ENCODE results near the gene RETREG2. TPM values are rescaled to one million over a fixed set of nuclear protein-coding genes. Genes with fewer than 3 reads are reported as not detected.

RETREG2 gene
- polyA plus RNA-seq, 2 of the 4 experiments (the other 2 are of a cell fraction) = 52.8 to 67.5 TPM

DNA sequence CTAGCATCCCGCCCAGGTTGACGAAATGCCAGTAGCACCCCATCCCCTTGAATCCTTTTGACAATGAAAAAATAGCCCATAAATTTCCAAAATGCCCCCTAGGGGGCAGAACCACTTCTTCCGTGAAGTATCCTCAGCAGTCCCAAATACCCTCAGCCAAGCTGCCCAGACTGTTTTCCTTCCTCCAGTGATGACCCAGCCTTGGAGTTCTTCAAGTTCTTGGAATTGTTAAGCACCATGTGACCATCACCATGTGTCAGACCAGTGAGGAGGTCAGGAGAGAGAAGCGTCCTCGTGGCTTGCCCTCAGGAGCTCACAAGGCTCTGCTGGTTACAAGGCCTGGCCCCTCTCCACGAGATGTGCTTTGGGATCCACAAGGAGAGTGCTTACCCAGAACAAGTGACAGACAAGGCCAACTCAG lies 6.8 kb upstream of the RETREG2 start (continued):
- TF ChIP-seq POLR2AphosphoS2 (conservative IDR thresholded peaks at IDR 0.05; ENCODE audit: low read length) = no peak
- TF ChIP-seq, protein P1, sequence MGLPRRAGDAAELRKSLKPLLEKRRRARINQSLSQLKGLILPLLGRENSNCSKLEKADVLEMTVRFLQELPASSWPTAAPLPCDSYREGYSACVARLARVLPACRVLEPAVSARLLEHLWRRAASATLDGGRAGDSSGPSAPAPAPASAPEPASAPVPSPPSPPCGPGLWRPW (IDR thresholded peaks at IDR 0.05) = no peak
- TF ChIP-seq CHD4 (IDR thresholded peaks at IDR 0.05; ENCODE audit: borderline replicate concordance) = no peak

DNA sequence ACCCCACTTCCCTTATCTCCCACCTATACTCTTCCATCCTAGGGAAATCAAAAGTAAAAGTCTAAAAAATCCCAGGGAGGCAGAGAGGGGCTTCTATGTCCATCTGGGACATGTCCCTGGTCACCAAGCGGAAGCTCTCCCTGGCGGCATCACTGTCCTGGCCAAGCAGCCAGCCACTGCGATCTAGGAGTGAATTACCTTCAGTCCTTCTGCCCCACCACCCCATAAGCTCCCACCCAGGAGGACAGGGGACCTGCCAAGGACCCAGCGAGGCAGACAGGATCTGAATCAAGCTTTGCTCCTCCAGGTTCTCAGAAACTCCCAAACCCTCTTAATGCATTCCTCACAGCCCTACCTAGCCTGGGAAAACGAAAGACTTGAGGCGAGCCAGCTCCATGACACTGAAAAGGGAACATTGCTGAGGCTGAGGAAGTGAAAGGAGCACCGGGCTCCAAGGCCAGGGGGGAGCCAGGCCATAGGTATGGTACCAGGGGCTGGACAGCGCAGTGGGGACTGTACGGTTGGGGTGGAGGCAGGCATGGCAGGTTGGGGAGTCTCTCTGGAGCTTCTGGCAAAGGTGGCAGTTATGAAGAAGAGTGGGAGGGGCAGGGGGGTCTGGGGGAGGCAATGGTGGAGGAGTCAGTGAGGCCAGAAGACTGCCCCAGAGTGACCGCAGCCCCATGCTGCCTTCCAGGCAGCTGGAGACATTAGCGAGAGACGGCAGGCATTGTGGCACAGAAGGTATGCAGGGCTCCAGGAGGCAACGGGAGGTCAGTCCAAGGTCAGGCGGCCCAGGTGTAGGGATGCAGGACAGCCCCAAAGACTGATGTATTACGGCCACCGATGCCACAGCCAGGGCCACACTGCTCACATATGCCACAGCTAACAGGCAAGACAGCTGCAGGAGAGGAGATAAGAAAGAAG lies 5.6 kb upstream of the RETREG2 start:
- FAIRE-seq = no peak
- TF ChIP-seq RFX5 (IDR thresholded peaks at IDR 0.05) = no peak
- TF ChIP-seq RNF2 (IDR thresholded peaks at IDR 0.05; ENCODE audit: borderline replicate concordance, low read depth) = no peak
- TF ChIP-seq, protein P2, sequence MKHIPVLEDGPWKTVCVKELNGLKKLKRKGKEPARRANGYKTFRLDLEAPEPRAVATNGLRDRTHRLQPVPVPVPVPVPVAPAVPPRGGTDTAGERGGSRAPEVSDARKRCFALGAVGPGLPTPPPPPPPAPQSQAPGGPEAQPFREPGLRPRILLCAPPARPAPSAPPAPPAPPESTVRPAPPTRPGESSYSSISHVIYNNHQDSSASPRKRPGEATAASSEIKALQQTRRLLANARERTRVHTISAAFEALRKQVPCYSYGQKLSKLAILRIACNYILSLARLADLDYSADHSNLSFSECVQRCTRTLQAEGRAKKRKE (CRISPR knock-in tag; IDR thresholded peaks at IDR 0.05; ENCODE audit: low read depth) = no peak
- TF ChIP-seq, protein P3, sequence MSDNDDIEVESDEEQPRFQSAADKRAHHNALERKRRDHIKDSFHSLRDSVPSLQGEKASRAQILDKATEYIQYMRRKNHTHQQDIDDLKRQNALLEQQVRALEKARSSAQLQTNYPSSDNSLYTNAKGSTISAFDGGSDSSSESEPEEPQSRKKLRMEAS (IDR thresholded peaks at IDR 0.05) = no peak
- no peak for TF ChIP-seq EHF (CRISPR knock-in tag; IDR thresholded peaks at IDR 0.05)
- TF ChIP-seq FOXS1 (CRISPR knock-in tag; IDR thresholded peaks at IDR 0.05) = no peak
- WGBS (ENCODE audit: missing lambda C conversion rate) = 83% methylated on average over 14 of the region's 16 CpGs

DNA sequence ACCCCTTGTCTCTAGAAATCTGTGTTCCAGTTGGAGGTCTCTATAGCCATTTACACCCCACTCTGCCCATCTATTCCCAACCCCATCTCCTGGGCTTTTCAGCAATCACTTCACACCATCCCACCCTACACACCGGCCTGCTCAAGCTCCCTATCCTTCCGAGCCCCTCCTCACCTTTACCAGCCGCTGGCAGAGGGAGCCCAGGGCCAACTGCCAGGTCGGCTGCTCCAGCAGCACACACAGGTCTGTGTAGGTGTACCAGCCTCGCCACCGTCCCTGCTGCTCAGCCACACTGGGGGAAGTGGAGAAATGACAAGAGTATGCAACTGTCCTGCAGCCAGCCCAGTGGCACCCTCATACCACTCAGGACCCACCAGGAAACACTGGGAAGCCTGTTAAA lies 4.9 kb upstream of the RETREG2 start:
- TF ChIP-seq, protein P4, sequence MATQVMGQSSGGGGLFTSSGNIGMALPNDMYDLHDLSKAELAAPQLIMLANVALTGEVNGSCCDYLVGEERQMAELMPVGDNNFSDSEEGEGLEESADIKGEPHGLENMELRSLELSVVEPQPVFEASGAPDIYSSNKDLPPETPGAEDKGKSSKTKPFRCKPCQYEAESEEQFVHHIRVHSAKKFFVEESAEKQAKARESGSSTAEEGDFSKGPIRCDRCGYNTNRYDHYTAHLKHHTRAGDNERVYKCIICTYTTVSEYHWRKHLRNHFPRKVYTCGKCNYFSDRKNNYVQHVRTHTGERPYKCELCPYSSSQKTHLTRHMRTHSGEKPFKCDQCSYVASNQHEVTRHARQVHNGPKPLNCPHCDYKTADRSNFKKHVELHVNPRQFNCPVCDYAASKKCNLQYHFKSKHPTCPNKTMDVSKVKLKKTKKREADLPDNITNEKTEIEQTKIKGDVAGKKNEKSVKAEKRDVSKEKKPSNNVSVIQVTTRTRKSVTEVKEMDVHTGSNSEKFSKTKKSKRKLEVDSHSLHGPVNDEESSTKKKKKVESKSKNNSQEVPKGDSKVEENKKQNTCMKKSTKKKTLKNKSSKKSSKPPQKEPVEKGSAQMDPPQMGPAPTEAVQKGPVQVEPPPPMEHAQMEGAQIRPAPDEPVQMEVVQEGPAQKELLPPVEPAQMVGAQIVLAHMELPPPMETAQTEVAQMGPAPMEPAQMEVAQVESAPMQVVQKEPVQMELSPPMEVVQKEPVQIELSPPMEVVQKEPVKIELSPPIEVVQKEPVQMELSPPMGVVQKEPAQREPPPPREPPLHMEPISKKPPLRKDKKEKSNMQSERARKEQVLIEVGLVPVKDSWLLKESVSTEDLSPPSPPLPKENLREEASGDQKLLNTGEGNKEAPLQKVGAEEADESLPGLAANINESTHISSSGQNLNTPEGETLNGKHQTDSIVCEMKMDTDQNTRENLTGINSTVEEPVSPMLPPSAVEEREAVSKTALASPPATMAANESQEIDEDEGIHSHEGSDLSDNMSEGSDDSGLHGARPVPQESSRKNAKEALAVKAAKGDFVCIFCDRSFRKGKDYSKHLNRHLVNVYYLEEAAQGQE (IDR thresholded peaks at IDR 0.05) = no peak
- no peak for TF ChIP-seq HOXB5 (CRISPR knock-in tag; IDR thresholded peaks at IDR 0.05)
- no peak for TF ChIP-seq EHMT2 (IDR thresholded peaks at IDR 0.05; ENCODE audit: low read depth)
- TF ChIP-seq, protein P5, sequence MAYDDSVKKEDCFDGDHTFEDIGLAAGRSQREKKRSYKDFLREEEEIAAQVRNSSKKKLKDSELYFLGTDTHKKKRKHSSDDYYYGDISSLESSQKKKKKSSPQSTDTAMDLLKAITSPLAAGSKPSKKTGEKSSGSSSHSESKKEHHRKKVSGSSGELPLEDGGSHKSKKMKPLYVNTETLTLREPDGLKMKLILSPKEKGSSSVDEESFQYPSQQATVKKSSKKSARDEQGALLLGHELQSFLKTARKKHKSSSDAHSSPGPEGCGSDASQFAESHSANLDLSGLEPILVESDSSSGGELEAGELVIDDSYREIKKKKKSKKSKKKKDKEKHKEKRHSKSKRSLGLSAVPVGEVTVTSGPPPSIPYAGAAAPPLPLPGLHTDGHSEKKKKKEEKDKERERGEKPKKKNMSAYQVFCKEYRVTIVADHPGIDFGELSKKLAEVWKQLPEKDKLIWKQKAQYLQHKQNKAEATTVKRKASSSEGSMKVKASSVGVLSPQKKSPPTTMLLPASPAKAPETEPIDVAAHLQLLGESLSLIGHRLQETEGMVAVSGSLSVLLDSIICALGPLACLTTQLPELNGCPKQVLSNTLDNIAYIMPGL (CRISPR knock-in tag; IDR thresholded peaks at IDR 0.05; ENCODE audit: borderline replicate concordance) = no peak
- TF ChIP-seq ZSCAN20 (CRISPR knock-in tag; IDR thresholded peaks at IDR 0.05) = no peak
- TF ChIP-seq JUN (IDR thresholded peaks at IDR 0.05) = no peak
- no peak for TF ChIP-seq FOSB (CRISPR knock-in tag; IDR thresholded peaks at IDR 0.05)
- TF ChIP-seq EHF (CRISPR knock-in tag; IDR thresholded peaks at IDR 0.05) = no peak
- TF ChIP-seq MAFK (IDR thresholded peaks at IDR 0.05; ENCODE audit: partially characterized antibody) = no peak
- no peak for TF ChIP-seq MAZ (IDR thresholded peaks at IDR 0.05; ENCODE audit: borderline replicate concordance, low read depth, low read length)
- TF ChIP-seq CEBPB (IDR thresholded peaks at IDR 0.05) = no peak
- no peak for TF ChIP-seq RNF2 (IDR thresholded peaks at IDR 0.05; ENCODE audit: borderline replicate concordance, low read depth)
- no peak for TF ChIP-seq EP300 (IDR thresholded peaks at IDR 0.05)
- no peak for TF ChIP-seq MYC (IDR thresholded peaks at IDR 0.05; ENCODE audit: borderline replicate concordance, low read length)
- no peak for TF ChIP-seq KDM5A (IDR thresholded peaks at IDR 0.05)
- TF ChIP-seq, protein P6, sequence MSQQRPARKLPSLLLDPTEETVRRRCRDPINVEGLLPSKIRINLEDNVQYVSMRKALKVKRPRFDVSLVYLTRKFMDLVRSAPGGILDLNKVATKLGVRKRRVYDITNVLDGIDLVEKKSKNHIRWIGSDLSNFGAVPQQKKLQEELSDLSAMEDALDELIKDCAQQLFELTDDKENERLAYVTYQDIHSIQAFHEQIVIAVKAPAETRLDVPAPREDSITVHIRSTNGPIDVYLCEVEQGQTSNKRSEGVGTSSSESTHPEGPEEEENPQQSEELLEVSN (IDR thresholded peaks at IDR 0.05; ENCODE audit: borderline replicate concordance, low read depth) = no peak
- Histone ChIP-seq H3K4me1 (0 out of 3 replicates have a peak, but pooled peaks cover 6% of the 10 kb centered on the region), H3K4me2 (no peak overlapping the region), H3K4me3 (no peak overlapping the region), H3K9me3 (no peaks in the 10 kb centered on the region), H3K27ac (no peak overlapping the region)
- CTCF ChIA-PET = interaction anchor here (1.0 to 10.6 kb wide), 5 partner anchors 16 to 124 kb away, joined by 3 to 177 read pairs (median 4); partner anchors contain the start of gene NHEJ1
- DNase-seq (ENCODE audit: low read depth in 1 of 2, low spot score in 1 of 2) (no peak), ATAC-seq (no peak), FAIRE-seq (no peak)
- POLR2A ChIA-PET = no interaction called here
- WGBS (ENCODE audit: missing lambda C conversion rate) = 82% methylated on average over 4 of the region's 6 CpGs

More for the DNA sequence above, 5.6 kb upstream of the RETREG2 start:
- Histone ChIP-seq H3K4me1 (0 out of 3 replicates have a peak, but pooled peaks cover 6% of the 10 kb centered on the region), H3K4me2 (no peak overlapping the region), H3K27ac (no peak overlapping the region), H3K9me3 (no peaks in the 10 kb centered on the region), H3K4me3 (no peak overlapping the region)
- CTCF ChIA-PET = interaction anchor here (0.5 to 10.6 kb wide), 21 partner anchors 8 to 124 kb away, joined by 3 to 177 read pairs (median 4); partner anchors contain the start of genes ANKZF1, ATG9A, DNAJB2 and GLB1L
- POLR2A ChIA-PET = no interaction called here
- DNase-seq (ENCODE audit: low read depth in 1 of 2, low spot score in 1 of 2) (no peak), ATAC-seq (no peak)

Measured in A549 (cell line).